A549 (cell line): Measurements from ENCODE around the gene ZNRF2.
"Not testable (repeated sequence)": the region's sequence is repeated elsewhere in the genome, so short reads cannot be mapped to it uniquely, and the experiment has no call there.

Experiments used
- EHMT2 ChIP-seq: fragments of 200-600 bp; sonication (generic); IDR thresholded peaks from 2 replicates; pipeline ENCODE4 v1.6.1; 2016; ENCODE audit warnings: antibody characterized with exemption, low read depth, mild to moderate bottlenecking, moderate library complexity
- ESRRA ChIP-seq: fragments of 150-350 bp; IDR thresholded peaks from 2 replicates; pipeline ENCODE4 v1.6.1; 2014; ENCODE audit warnings: mild to moderate bottlenecking, low read length, borderline replicate concordance
- HOXA7 ChIP-seq: fragments of 250-450 bp; sonication (Bioruptor Pico); IDR thresholded peaks from 2 replicates; pipeline ENCODE4 v1.5.0; 2020; ENCODE audit warnings: mild to moderate bottlenecking, moderate library complexity
- MAFK ChIP-seq: fragments of 450-650 bp; IDR thresholded peaks from 2 replicates; pipeline ENCODE4 v1.6.1; 2014; ENCODE audit not compliant: partially characterized antibody
- MYC ChIP-seq: IDR thresholded peaks from 2 replicates; pipeline ENCODE4 v1.6.1; 2012; ENCODE audit warnings: mild to moderate bottlenecking, inconsistent platforms, low read length, improper control_type of control experiment, borderline replicate concordance
- RCOR1 ChIP-seq: fragments of 150-350 bp; IDR thresholded peaks from 2 replicates; pipeline ENCODE4 v1.6.1; 2014; ENCODE audit warnings: antibody characterized with exemption, low read length, low read depth
- SMC3 ChIP-seq: fragments of >200 bp; sonication (Bioruptor Twin); formaldehyde crosslinking; IDR thresholded peaks from 3 replicates; pipeline ENCODE4 v1.6.1; 2018; ENCODE audit warnings: inconsistent platforms
- TF ChIP-seq, protein P1 (sequence below): IDR thresholded peaks from 2 replicates; pipeline ENCODE4 v1.6.1; 2012
- TF ChIP-seq, protein P2 (sequence below): fragments of >200 bp; sonication (Bioruptor Twin); formaldehyde crosslinking; IDR thresholded peaks from 3 replicates; pipeline ENCODE4 v1.5.1; 2016
- TF ChIP-seq, protein P3 (sequence below): fragments of 250-450 bp; sonication (Bioruptor Pico); IDR thresholded peaks from 2 replicates; pipeline ENCODE4 v1.5.0; 2021; ENCODE audit warnings: mild to moderate bottlenecking, moderate library complexity, borderline replicate concordance

DNA sequence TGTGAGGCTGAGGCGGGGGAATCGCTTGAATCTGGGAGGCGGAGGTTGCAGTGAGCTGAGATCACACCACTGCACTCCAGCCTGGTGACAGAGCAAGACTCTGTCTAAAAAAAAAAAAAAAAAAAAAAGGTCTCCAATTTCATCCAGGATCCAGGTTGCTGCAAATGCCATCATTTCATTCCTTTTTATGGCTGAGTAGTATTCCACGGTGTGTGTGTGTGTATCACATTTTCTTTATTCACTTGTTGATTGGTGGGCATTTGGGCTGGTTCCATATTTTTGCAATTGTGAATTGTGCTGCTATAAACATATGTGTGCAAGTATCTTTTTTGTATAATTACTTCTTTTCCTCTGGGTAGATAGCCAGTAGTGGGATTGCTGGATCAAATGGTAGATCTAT lies 19.2 kb upstream of the ZNRF2 start:
- TF ChIP-seq, protein P1, sequence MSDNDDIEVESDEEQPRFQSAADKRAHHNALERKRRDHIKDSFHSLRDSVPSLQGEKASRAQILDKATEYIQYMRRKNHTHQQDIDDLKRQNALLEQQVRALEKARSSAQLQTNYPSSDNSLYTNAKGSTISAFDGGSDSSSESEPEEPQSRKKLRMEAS = not testable (repeated sequence)
- TF ChIP-seq, protein P2, sequence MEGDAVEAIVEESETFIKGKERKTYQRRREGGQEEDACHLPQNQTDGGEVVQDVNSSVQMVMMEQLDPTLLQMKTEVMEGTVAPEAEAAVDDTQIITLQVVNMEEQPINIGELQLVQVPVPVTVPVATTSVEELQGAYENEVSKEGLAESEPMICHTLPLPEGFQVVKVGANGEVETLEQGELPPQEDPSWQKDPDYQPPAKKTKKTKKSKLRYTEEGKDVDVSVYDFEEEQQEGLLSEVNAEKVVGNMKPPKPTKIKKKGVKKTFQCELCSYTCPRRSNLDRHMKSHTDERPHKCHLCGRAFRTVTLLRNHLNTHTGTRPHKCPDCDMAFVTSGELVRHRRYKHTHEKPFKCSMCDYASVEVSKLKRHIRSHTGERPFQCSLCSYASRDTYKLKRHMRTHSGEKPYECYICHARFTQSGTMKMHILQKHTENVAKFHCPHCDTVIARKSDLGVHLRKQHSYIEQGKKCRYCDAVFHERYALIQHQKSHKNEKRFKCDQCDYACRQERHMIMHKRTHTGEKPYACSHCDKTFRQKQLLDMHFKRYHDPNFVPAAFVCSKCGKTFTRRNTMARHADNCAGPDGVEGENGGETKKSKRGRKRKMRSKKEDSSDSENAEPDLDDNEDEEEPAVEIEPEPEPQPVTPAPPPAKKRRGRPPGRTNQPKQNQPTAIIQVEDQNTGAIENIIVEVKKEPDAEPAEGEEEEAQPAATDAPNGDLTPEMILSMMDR = not testable (repeated sequence)
- not testable (repeated sequence) for TF ChIP-seq HOXA7, SMC3, ESRRA, MYC, RCOR1, MAFK, EHMT2
- TF ChIP-seq, protein P3, sequence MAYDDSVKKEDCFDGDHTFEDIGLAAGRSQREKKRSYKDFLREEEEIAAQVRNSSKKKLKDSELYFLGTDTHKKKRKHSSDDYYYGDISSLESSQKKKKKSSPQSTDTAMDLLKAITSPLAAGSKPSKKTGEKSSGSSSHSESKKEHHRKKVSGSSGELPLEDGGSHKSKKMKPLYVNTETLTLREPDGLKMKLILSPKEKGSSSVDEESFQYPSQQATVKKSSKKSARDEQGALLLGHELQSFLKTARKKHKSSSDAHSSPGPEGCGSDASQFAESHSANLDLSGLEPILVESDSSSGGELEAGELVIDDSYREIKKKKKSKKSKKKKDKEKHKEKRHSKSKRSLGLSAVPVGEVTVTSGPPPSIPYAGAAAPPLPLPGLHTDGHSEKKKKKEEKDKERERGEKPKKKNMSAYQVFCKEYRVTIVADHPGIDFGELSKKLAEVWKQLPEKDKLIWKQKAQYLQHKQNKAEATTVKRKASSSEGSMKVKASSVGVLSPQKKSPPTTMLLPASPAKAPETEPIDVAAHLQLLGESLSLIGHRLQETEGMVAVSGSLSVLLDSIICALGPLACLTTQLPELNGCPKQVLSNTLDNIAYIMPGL (CRISPR knock-in tag) = not testable (repeated sequence)
